ENCODE measurements around the gene KCTD8. TPM values are rescaled to one million over a fixed set of nuclear protein-coding genes. Genes with fewer than 3 reads are reported as not detected.

Gene KCTD8
- total RNA-seq, 4 donors from 2014 or later = 0.66 to 2.4 (median 1.5) TPM

DNA sequence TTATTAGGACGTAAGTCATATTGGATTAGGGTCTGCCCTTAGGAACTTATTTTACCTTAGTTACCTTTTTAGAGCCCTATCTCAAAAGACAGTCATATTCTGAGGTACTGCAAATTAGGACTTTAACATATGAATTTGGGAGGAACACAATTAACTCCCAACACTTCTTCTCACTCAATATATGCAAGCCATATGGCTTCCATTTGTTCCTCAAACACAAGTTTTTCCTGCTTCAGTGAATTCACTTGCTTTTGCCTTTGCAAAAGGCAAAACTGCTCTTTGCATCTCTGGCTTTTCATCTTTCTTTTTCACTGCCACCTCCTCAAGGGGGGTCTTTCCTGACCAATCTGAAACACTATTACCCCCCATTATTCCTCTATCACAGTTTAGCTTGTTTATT, 220.3 kb downstream of the KCTD8 start:
- Histone ChIP-seq H3K27ac (replicated peaks in 1 of 4) (no peak overlapping the region), H3K36me3 (no peaks in the 10 kb centered on the region), H3K4me3 (no peak overlapping the region), H3K27me3 (no peaks in the 10 kb centered on the region), H3K9me3 (no peaks in the 10 kb centered on the region), H3K4me1 (no peaks in the 10 kb centered on the region)
- DNase-seq (ENCODE audit: extremely low spot score) = no peak
- intact Hi-C loops (cut with DNase I) = no loop called here
- TF ChIP-seq EP300 (IDR thresholded peaks at IDR 0.05) = no peak
- TF ChIP-seq, protein P1, sequence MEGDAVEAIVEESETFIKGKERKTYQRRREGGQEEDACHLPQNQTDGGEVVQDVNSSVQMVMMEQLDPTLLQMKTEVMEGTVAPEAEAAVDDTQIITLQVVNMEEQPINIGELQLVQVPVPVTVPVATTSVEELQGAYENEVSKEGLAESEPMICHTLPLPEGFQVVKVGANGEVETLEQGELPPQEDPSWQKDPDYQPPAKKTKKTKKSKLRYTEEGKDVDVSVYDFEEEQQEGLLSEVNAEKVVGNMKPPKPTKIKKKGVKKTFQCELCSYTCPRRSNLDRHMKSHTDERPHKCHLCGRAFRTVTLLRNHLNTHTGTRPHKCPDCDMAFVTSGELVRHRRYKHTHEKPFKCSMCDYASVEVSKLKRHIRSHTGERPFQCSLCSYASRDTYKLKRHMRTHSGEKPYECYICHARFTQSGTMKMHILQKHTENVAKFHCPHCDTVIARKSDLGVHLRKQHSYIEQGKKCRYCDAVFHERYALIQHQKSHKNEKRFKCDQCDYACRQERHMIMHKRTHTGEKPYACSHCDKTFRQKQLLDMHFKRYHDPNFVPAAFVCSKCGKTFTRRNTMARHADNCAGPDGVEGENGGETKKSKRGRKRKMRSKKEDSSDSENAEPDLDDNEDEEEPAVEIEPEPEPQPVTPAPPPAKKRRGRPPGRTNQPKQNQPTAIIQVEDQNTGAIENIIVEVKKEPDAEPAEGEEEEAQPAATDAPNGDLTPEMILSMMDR (IDR thresholded peaks at IDR 0.05) = no peak
- TF ChIP-seq POLR2AphosphoS5 (IDR thresholded peaks at IDR 0.05) = no peak
- no peak for TF ChIP-seq POLR2A (IDR thresholded peaks at IDR 0.05; ENCODE audit: low read depth)
- 82% methylated on average over 1 of the region's 1 CpG for WGBS

DNA sequence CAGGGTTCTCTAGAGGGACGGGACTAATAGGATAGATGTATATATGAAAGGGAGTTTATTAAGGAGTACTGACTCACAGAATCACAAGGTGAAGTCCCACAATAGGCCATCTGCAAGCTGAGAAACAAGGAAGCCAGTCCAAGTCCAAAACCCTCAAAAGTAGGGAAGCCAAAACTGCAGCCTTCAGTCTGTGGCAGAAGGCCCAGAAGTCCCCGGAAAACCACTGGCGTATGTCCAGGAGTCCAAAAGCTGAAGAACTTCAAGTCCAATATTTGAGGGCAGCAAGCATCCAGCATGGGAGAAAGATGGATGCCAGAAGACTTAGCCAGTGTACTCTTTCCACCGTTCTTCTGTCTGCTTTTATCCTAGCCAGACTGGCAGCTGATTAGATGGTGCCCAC, 227.2 kb downstream of the KCTD8 start:
- no peak overlapping the region for H3K27ac ChIP-seq (replicated peaks in 1 of 4)
- TF ChIP-seq EP300 (IDR thresholded peaks at IDR 0.05) (no peak), POLR2AphosphoS5 (IDR thresholded peaks at IDR 0.05) (no peak), POLR2A (IDR thresholded peaks at IDR 0.05; ENCODE audit: low read depth) (no peak)
- TF ChIP-seq, protein P1 (IDR thresholded peaks at IDR 0.05) = no peak
- intact Hi-C loops (cut with DNase I) = no loop called here
- H3K27me3 ChIP-seq = no peaks in the 10 kb centered on the region
- no peak overlapping the region for H3K4me3 ChIP-seq
- H3K9me3 ChIP-seq = no peaks in the 10 kb centered on the region
- no peaks in the 10 kb centered on the region for H3K4me1 ChIP-seq
- WGBS = 64% methylated on average over 4 of the region's 4 CpGs
- DNase-seq (ENCODE audit: extremely low spot score) = no peak
- H3K36me3 ChIP-seq = no peaks in the 10 kb centered on the region

DNA sequence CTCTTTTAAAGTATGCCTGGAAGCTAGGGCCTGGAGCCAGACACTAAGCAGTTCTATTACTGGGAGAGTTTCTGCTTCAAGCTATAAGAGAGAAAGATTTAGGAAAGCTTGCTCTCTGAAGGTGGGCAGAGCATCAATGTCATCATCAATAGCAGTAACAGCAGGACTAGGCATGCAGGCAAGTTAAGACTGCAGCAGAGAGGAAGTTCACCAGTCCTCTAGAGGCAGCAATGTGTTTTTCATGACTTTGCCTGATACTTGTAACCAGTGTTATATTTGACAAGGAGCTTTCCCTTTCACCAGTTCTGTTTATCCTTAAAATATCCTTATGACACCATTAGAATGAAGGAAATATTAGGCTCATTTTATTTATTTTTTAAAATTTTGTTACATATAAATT, 237.9 kb downstream of the KCTD8 start:
- TF ChIP-seq, protein P1 (IDR thresholded peaks at IDR 0.05) = no peak
- no peak for TF ChIP-seq EP300 (IDR thresholded peaks at IDR 0.05)
- no peak for TF ChIP-seq POLR2A (IDR thresholded peaks at IDR 0.05; ENCODE audit: low read depth)
- no peak for TF ChIP-seq POLR2AphosphoS5 (IDR thresholded peaks at IDR 0.05)
- intact Hi-C loops (cut with DNase I) = no loop called here
- H3K27ac ChIP-seq (replicated peaks in 1 of 4) = no peak overlapping the region
- H3K4me1 ChIP-seq = no peaks in the 10 kb centered on the region
- H3K4me3 ChIP-seq = no peak overlapping the region
- H3K9me3 ChIP-seq = no peaks in the 10 kb centered on the region
- no peaks in the 10 kb centered on the region for H3K27me3 ChIP-seq
- DNase-seq (ENCODE audit: extremely low spot score) = no peak
- no peaks in the 10 kb centered on the region for H3K36me3 ChIP-seq

DNA sequence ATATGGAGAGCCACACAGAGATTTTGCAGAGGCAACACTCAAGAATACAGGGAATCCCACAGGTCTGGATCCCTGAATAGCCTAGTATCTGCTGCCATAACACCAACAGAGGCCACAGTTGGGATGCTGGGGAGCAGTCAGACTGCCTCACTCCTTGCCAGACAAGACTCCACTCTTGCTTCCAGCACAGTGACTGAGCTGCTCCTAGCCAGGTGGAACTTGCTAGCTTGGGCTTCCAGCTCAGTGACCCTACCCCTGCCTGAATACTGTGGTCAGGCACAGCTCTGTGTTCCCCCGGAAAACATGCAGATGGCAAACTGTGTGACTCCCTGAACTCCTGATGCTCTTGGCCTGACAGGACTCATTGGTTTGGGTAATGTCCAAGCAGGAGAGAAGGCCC, 251.8 kb downstream of the KCTD8 start:
- Histone ChIP-seq H3K9me3 (peaks cover 0 to 5% (median 0%) of the 10 kb centered on the region in 4 donors), H3K4me1 (no peaks in the 10 kb centered on the region), H3K4me3 (no peak overlapping the region), H3K36me3 (no peaks in the 10 kb centered on the region), H3K27ac (replicated peaks in 1 of 4) (no peak overlapping the region), H3K27me3 (no peaks in the 10 kb centered on the region)
- intact Hi-C loops (cut with DNase I) = no loop called here
- TF ChIP-seq POLR2A (IDR thresholded peaks at IDR 0.05; ENCODE audit: low read depth) = no peak
- no peak for TF ChIP-seq EP300 (IDR thresholded peaks at IDR 0.05)
- no peak for TF ChIP-seq POLR2AphosphoS5 (IDR thresholded peaks at IDR 0.05)
- TF ChIP-seq, protein P1 (IDR thresholded peaks at IDR 0.05) = no peak
- DNase-seq (ENCODE audit: extremely low spot score) = no peak
- no CpG with 5 or more reads among the region's 1 CpG for WGBS

DNA sequence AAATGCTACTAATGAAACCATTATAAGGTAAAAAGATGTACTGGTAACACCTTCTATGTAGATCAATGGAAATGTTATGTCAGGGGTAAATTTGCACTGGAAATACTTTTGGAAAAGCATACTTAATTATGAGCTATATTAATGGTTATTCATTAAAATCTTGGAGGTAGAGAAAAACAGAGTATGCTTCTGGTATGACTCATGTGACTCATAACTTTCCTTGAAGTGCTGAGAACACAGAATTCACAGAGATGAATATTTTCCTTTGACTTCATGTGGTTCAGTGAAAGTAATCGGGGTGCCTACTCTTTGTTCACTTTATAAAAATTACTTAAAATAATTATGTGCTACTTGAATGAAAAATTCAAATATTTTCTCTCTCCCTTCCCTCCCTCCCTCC, 254.2 kb downstream of the KCTD8 start:
- Histone ChIP-seq H3K4me1 (no peaks in the 10 kb centered on the region), H3K4me3 (no peak overlapping the region), H3K27me3 (no peaks in the 10 kb centered on the region), H3K27ac (replicated peaks in 1 of 4) (no peak overlapping the region), H3K36me3 (no peaks in the 10 kb centered on the region), H3K9me3 (peaks cover 0 to 5% (median 0%) of the 10 kb centered on the region in 4 donors)
- intact Hi-C loops (cut with DNase I) = no loop called here
- no peak for DNase-seq (ENCODE audit: extremely low spot score)
- no peak for TF ChIP-seq POLR2A (IDR thresholded peaks at IDR 0.05; ENCODE audit: low read depth)
- no peak for TF ChIP-seq EP300 (IDR thresholded peaks at IDR 0.05)
- no peak for TF ChIP-seq POLR2AphosphoS5 (IDR thresholded peaks at IDR 0.05)
- TF ChIP-seq, protein P1 (IDR thresholded peaks at IDR 0.05) = no peak
- 53% methylated on average over 1 of the region's 1 CpG for WGBS
